K562 (cell line): Measurements from ENCODE around the gene KIAA1958. TPM values are rescaled to one million over a fixed set of nuclear protein-coding genes. Genes with fewer than 3 reads are reported as not detected.

Experiments used
- ATAC-seq: fragments of 200-7000 bp; cut with Tn5 transposase; 3 replicates; pipeline ENCODE4 v1.9.1; 2020; ENCODE audit warnings: moderate library complexity
- BruUV-seq: library from RNA; stranded (reverse); fragments of 400-500 nt; replicated peaks from 2 replicates; lab custom pipeline; 2021; lab: Mats Ljungman, UMichigan
- CTCF ChIA-PET: fragments of 300-600 bp; formaldehyde crosslinking; extraction: SDS; loops from one replicate; lab custom pipeline; 2021; ENCODE audit warnings: low intra/inter-chr PET ratio; lab: Yijun Ruan, JAX
- POLR2A ChIA-PET: fragments of 300-600, 350-650 bp; sonication (Branson Sonifier 250); formaldehyde crosslinking; extraction: SDS; loops from one replicate; lab custom pipeline; 2021; ENCODE audit warnings: antibody characterized with exemption, inconsistent platforms; lab: Yijun Ruan, JAX
- DNase-seq, 4 experiments: peaks; one replicate each; pipeline versions ENCODE4 v3.0.0 to v3.0.0-alpha.2; 2011 to 2018; ENCODE audit warnings: low spot score in 3 of 4, mixed read lengths in 3 of 4; ENCODE audit errors: extremely low read depth in 1 of 4
- FAIRE-seq: peaks from 2 replicates; lab custom pipeline; 2011; peaks lifted over from hg19 to GRCh38; lab: Jason Lieb, UNC
- H2AFZ ChIP-seq: 2 replicates; pipeline ENCODE4 v1.6.0; 2011; ENCODE audit warnings: low read depth, low read length, control low read depth, inconsistent platforms
- H3K27ac ChIP-seq: fragments of 200-600 bp; 3 replicates; pipeline ENCODE4 v1.8.0; 2011; ENCODE audit warnings: low read depth, mild to moderate bottlenecking, control low read depth, inconsistent platforms, low read length, moderate library complexity, mixed read lengths; ENCODE audit errors: extremely low read depth
- H3K27me3 ChIP-seq, 2 experiments: fragments of 300-600 bp in 1 of 2; 2 replicates in 1 of 2; 3 replicates in 1 of 2; pipeline versions ENCODE4 v1.6.0 to v1.8.0; 2011; ENCODE audit warnings: inconsistent platforms in 2 of 2, low read length in 2 of 2, mild to moderate bottlenecking in 1 of 2, mixed read lengths in 1 of 2, moderate library complexity in 1 of 2; ENCODE audit not compliant: control insufficient read depth in 2 of 2, insufficient read depth in 2 of 2
- H3K36me3 ChIP-seq: fragments of 300-600 bp; 3 replicates; pipeline ENCODE4 v1.8.0; 2011; ENCODE audit warnings: mild to moderate bottlenecking, low read length, inconsistent platforms; ENCODE audit not compliant: control insufficient read depth, insufficient read depth
- H3K4me1 ChIP-seq, 2 experiments: fragments of 200-600 bp in 1 of 2; replicated peaks in 1 of 2; 2 replicates in 1 of 2; 3 replicates in 1 of 2; pipeline versions ENCODE4 v1.5.1 to v1.8.0; 2011; ENCODE audit warnings: inconsistent platforms in 2 of 2, low read length in 2 of 2, mild to moderate bottlenecking in 1 of 2, mixed read lengths in 1 of 2, moderate library complexity in 1 of 2; ENCODE audit not compliant: control insufficient read depth in 2 of 2, insufficient read depth in 2 of 2
- H3K4me2 ChIP-seq: 2 replicates; pipeline ENCODE4 v1.6.1; 2011; ENCODE audit warnings: low read length, control low read depth, inconsistent platforms, mixed read lengths; ENCODE audit not compliant: insufficient read depth
- H3K4me3 ChIP-seq: fragments of 200-600 bp; sonication (generic), shearing (Covaris generic); 2 replicates; pipeline ENCODE4 v1.5.1; 2016; ENCODE audit warnings: control low read depth, inconsistent platforms
- H3K79me2 ChIP-seq: fragments of 200-600 bp; 3 replicates; pipeline ENCODE4 v1.8.0; 2011; ENCODE audit warnings: low read length, inconsistent platforms; ENCODE audit not compliant: control insufficient read depth, insufficient read depth
- H3K9ac ChIP-seq, 2 experiments: 2 replicates each; pipeline versions ENCODE4 v1.6.0 to v1.6.1; 2011; ENCODE audit warnings: low read depth in 2 of 2, low read length in 2 of 2, control low read depth in 1 of 2, inconsistent platforms in 1 of 2, mild to moderate bottlenecking in 1 of 2, mixed read lengths in 1 of 2; ENCODE audit not compliant: insufficient read depth in 1 of 2
- H3K9me1 ChIP-seq: one replicate; pipeline ENCODE4 v1.6.0; 2011; ENCODE audit warnings: inconsistent platforms, mild to moderate bottlenecking, low read length, moderate library complexity; ENCODE audit not compliant: control insufficient read depth, insufficient read depth
- H3K9me3 ChIP-seq: replicated peaks from 2 replicates; pipeline ENCODE4 v1.5.1; 2011; ENCODE audit warnings: low read depth, low read length, inconsistent platforms; ENCODE audit not compliant: control insufficient read depth, insufficient read depth
- H4K20me1 ChIP-seq: replicated peaks from 2 replicates; pipeline ENCODE4 v1.6.1; 2011; ENCODE audit warnings: low read length, inconsistent platforms, mixed read lengths; ENCODE audit not compliant: control insufficient read depth, insufficient read depth
- BDP1 ChIP-seq: IDR thresholded peaks from 3 replicates; pipeline ENCODE4 v1.6.1; 2011; ENCODE audit not compliant: insufficient read length, insufficient read depth
- HNRNPK ChIP-seq: fragments of 200-400 bp; formaldehyde crosslinking; IDR thresholded peaks from one replicate; pipeline ENCODE4 v1.6.1; 2018; ENCODE audit warnings: mild to moderate bottlenecking, low read depth, low read length; ENCODE audit not compliant: poor library complexity, severe bottlenecking
- MCM3 ChIP-seq: fragments of 450-650 bp; IDR thresholded peaks from 2 replicates; pipeline ENCODE4 v1.6.1; 2016
- STAT5B ChIP-seq: fragments of 250-450 bp; sonication (Bioruptor Pico); IDR thresholded peaks from 2 replicates; pipeline ENCODE4 v1.8.0; 2021; ENCODE audit warnings: mild to moderate bottlenecking, inconsistent platforms
- ZNF583 ChIP-seq: fragments of 250-450 bp; sonication (Bioruptor Pico); IDR thresholded peaks from 2 replicates; pipeline ENCODE4 v1.4.0; 2020
- ZNF609 ChIP-seq: sonication (generic); formaldehyde crosslinking; IDR thresholded peaks from 2 replicates; pipeline ENCODE4 v1.8.1; 2023; ENCODE audit warnings: missing genetic modification reagents, mild to moderate bottlenecking, borderline replicate concordance
- WGBS: fragments of 100-300 bp; shearing (Covaris generic); methylation state at CpG from one replicate; pipeline ENCODE4 v1.1.6; 2016; ENCODE audit warnings: low coverage, mixed read lengths; ENCODE audit not compliant: insufficient coverage; ENCODE audit errors: missing lambda C conversion rate; 5-methylcytosine and 5-hydroxymethylcytosine counted together
- in situ Hi-C: fragments of 300-500 bp; cut with MboI; formaldehyde crosslinking; loops from 4 replicates; pipeline ENCODE4 v1.15.0; 2018; ENCODE audit warnings: inconsistent platforms, mixed read lengths
- intact Hi-C: fragments of 100-400 bp; cut with micrococcal nuclease; formaldehyde crosslinking; loops from 2 replicates; pipeline ENCODE4 v1.14.2; 2022
- polyA plus RNA-seq, 8 experiments: library from polyadenylated mRNA; depleted of rRNA in 4 of 8; stranded (reverse) in 5 of 8; unstranded in 3 of 8; fragments of >200 nt; fragmentation: Nextera tagmentation in 2 of 8; fragmentation: Illumina TruSeq in 1 of 8; extraction: Ambion mirVana in 2 of 8; extraction: Trizol in 1 of 8; gene quantifications; 2 replicates each; pipeline versions ENCODE4 v1.2.1 to v1.2.3, GENCODE V29; 2011 to 2014; ENCODE audit warnings: inconsistent platforms in 1 of 8, missing spikeins in 1 of 8
- total RNA-seq, 7 experiments: library from RNA; depleted of rRNA in 6 of 7; stranded (reverse); fragments of >200 nt in 6 of 7; fragmentation: Illumina TruSeq in 2 of 7; extraction: Trizol in 2 of 7; gene quantifications; 2 replicates each; pipeline versions ENCODE4 v1.2.1 to v1.2.3, GENCODE V29; 2011 to 2021; ENCODE audit warnings: low replicate concordance in 1 of 7

KIAA1958 gene
- total and polyA plus RNA-seq, 9 of the 15 experiments (the other 6 are each of a cell fraction or from before 2014, with no cell fraction given), result 1.1 to 16.0 (median 10.1) TPM

- intact Hi-C loops, result no loop called here
- in situ Hi-C loops, result no loop called here
- 74% methylated on average over 2 of the region's 2 CpGs for WGBS
- ChIA-PET POLR2A (no interaction called here), CTCF (no interaction called here)
- Histone ChIP-seq H3K4me1 (no peaks in the 10 kb centered on the region), H3K4me3 (no peak overlapping the region), H3K27me3 (no peaks in the 10 kb centered on the region), H3K9me3 (no peaks in the 10 kb centered on the region), H3K79me2 (no peaks in the 10 kb centered on the region), H3K36me3 (no peaks in the 10 kb centered on the region), H3K9me1 (no peaks in the 10 kb centered on the region), H3K27ac (no peak overlapping the region), H4K20me1 (0 out of 2 replicates have a peak, but pooled peaks cover 4% of the 10 kb centered on the region), H3K9ac (no peak overlapping the region), H2AFZ (no peak overlapping the region), H3K4me2 (no peak overlapping the region)
- ATAC-seq (no peak), DNase-seq (no peak), FAIRE-seq (no peak)
- BruUV-seq, result no TSS peak
- TF ChIP-seq ZNF583 (CRISPR knock-in tag) (no peak), STAT5B (no peak), HNRNPK (no peak), ZNF609 (no peak), MCM3 (no peak), BDP1 (no peak)
These were observed 119.5 kb downstream of the KIAA1958 start for GRCh38 chr9:112605963-112606699.
